Peyer's patch (tissue), 4 donors: ENCODE measurements around the gene PRICKLE1.

Experiments used
- POLR2A ChIP-seq, 2 donors: fragments of 450-650 bp; IDR thresholded peaks; one replicate each; pipeline ENCODE4 v1.5.1; 2017; ENCODE audit warnings: antibody characterized with exemption in 2 of 2, mild to moderate bottlenecking in 2 of 2, moderate library complexity in 2 of 2
- TF ChIP-seq, protein P1 (sequence below), 6 experiments: fragments of 450-650 bp in 4 of 6; fragments of 200-600 bp in 2 of 6; sonication (generic) in 1 of 6; IDR thresholded peaks; one replicate each; pipeline ENCODE4 v1.5.1; 2017 to 2019; ENCODE audit warnings: antibody characterized with exemption in 6 of 6, mild to moderate bottlenecking in 3 of 6, moderate library complexity in 1 of 6

DNA sequence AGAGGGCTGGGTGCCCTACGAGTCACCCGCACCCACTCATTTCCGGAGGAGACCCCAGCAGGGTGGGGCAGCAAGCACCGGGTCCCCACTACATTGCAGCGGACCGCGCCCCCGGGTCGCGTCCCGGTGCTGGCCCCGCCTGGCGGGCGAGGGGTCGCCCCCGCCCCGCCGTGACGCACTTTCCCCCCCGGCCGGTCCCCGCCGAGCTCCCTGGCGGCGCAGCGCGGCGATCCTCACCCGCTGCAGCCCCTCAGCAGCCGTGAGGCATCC lies 106.1 kb downstream of the PRICKLE1 start:
- TF ChIP-seq, protein P1, sequence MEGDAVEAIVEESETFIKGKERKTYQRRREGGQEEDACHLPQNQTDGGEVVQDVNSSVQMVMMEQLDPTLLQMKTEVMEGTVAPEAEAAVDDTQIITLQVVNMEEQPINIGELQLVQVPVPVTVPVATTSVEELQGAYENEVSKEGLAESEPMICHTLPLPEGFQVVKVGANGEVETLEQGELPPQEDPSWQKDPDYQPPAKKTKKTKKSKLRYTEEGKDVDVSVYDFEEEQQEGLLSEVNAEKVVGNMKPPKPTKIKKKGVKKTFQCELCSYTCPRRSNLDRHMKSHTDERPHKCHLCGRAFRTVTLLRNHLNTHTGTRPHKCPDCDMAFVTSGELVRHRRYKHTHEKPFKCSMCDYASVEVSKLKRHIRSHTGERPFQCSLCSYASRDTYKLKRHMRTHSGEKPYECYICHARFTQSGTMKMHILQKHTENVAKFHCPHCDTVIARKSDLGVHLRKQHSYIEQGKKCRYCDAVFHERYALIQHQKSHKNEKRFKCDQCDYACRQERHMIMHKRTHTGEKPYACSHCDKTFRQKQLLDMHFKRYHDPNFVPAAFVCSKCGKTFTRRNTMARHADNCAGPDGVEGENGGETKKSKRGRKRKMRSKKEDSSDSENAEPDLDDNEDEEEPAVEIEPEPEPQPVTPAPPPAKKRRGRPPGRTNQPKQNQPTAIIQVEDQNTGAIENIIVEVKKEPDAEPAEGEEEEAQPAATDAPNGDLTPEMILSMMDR (IDR thresholded peaks at IDR 0.05), result no peak
- no peak for TF ChIP-seq POLR2A (IDR thresholded peaks at IDR 0.05)
